Lower leg skin (tissue), 4 donors: ENCODE data around the gene ARTN. TPM values are rescaled to one million over a fixed set of nuclear protein-coding genes. Genes with fewer than 3 reads are reported as not detected.
A peak's percentile ranks its signal among the peaks of the same experiment; 100 is the strongest.

Experiments
- DNase-seq, 2 donors: peaks; one replicate each; pipeline ENCODE4 v3.0.0-alpha.2; 2019; ENCODE audit warnings: low spot score in 2 of 2
- H3K4me3 ChIP-seq: fragments of 200-600 bp; sonication (generic); 2 replicates; pipeline ENCODE4 v1.5.1; 2017; ENCODE audit warnings: mild to moderate bottlenecking, low read depth; ENCODE audit not compliant: poor library complexity, severe bottlenecking
- POLR2A ChIP-seq, 2 donors: fragments of 450-650 bp; IDR thresholded peaks; one replicate each; pipeline ENCODE4 v1.6.1; 2016 to 2017; ENCODE audit warnings: antibody characterized with exemption in 2 of 2, mild to moderate bottlenecking in 1 of 2, moderate library complexity in 1 of 2
- WGBS, 2 donors: methylation state at CpG; one replicate each; pipeline ENCODE4 v1.1.5; 2018; 5-methylcytosine and 5-hydroxymethylcytosine counted together
- intact Hi-C: fragments of 100-400 bp; cut with DNase I; formaldehyde crosslinking; loops from one replicate; pipeline ENCODE4 v1.15.0; 2023; ENCODE audit warnings: low total_unique reads
- total RNA-seq, 4 donors: library from RNA; depleted of rRNA; stranded (reverse); fragments of >200 nt; gene quantifications; one replicate each; pipeline ENCODE4 v1.1.0, GENCODE V29; 2016
- TF ChIP-seq, protein P1 (sequence below), 3 donors: fragments of 450-650 bp; IDR thresholded peaks; one replicate each; pipeline ENCODE4 v1.5.1; 2016; ENCODE audit warnings: antibody characterized with exemption in 3 of 3, mild to moderate bottlenecking in 3 of 3, moderate library complexity in 2 of 3

ARTN gene
- total RNA-seq, 4 donors from 2014 or later: 0.63 to 3.6 (median 0.84) TPM

DNA sequence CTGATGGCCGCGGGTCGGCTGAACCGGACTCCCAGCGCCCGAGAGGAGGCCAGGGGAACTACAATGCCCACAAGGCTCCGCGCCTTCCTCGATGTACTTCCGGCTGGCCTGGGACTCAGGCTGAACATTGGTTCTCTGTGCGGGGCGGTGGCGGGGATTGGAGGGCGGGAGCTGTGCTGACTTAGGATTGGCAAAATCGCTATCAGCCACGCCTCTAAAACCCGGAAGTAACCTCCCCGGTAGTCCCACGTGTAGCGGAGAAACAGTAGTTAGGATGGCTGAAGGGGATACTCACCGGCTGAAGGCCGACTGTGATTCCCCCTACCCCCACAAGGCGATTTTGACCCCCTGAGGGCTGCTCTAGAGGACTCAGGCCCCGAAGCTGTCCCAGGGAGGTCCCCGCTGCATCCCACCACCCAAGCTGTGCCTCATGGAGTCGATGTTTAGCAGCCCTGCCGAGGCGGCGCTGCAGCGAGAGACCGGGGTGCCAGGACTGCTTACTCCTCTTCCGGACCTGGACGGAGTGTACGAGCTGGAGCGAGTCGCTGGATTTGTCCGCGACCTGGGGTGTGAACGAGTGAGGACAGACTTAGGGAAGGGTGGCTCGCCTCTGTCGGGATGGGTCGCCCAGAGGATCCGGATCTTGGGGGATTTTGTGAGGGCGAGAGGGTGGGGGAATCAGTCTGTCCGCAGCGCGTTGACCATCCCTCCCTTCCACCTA, 36.3 kb downstream of the ARTN start, which contains the start of gene DPH2:
DPH2 (plus strand) TSS at position 265 of the 721 bp plus-strand sequence; CDS start at position 431, 166 bp downstream.
- WGBS, 2 donors: 1% methylated on average over 28 to 30 of the region's 47 CpGs
- H3K4me3 ChIP-seq: peak within 1 kb of the TSS; percentile 76
- intact Hi-C loops: no loop called here
- peak; percentile 97 to 100 for DNase-seq
- TF ChIP-seq, protein P1, sequence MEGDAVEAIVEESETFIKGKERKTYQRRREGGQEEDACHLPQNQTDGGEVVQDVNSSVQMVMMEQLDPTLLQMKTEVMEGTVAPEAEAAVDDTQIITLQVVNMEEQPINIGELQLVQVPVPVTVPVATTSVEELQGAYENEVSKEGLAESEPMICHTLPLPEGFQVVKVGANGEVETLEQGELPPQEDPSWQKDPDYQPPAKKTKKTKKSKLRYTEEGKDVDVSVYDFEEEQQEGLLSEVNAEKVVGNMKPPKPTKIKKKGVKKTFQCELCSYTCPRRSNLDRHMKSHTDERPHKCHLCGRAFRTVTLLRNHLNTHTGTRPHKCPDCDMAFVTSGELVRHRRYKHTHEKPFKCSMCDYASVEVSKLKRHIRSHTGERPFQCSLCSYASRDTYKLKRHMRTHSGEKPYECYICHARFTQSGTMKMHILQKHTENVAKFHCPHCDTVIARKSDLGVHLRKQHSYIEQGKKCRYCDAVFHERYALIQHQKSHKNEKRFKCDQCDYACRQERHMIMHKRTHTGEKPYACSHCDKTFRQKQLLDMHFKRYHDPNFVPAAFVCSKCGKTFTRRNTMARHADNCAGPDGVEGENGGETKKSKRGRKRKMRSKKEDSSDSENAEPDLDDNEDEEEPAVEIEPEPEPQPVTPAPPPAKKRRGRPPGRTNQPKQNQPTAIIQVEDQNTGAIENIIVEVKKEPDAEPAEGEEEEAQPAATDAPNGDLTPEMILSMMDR (IDR thresholded peaks at IDR 0.05): no peak
- no peak for TF ChIP-seq POLR2A (IDR thresholded peaks at IDR 0.05)

DNA sequence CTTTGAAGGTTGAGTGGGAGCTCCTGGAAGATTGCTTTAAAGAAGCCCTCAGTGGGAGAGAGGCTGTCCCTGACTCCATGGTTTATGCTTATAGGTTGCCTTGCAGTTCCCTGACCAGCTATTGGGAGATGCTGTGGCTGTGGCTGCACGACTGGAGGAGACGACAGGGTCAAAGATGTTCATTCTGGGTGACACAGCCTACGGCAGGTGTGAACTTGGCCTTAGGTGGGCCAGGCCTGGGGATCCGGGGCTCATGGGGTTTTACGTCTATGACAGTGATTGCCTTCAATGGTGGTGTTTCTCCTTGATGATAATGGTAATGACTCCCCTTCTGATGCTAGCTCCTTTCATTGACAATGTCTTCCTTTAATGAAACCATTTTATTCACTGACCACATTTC, 36.9 kb downstream of the ARTN start:
- 46 to 47% methylated on average over 5 of the region's 5 CpGs for WGBS, 2 donors
- DNase-seq: no peak
- H3K4me3 ChIP-seq: peak overlapping the region; percentile 76
- intact Hi-C loops: no loop called here
- TF ChIP-seq, protein P1 (IDR thresholded peaks at IDR 0.05): no peak

DNA sequence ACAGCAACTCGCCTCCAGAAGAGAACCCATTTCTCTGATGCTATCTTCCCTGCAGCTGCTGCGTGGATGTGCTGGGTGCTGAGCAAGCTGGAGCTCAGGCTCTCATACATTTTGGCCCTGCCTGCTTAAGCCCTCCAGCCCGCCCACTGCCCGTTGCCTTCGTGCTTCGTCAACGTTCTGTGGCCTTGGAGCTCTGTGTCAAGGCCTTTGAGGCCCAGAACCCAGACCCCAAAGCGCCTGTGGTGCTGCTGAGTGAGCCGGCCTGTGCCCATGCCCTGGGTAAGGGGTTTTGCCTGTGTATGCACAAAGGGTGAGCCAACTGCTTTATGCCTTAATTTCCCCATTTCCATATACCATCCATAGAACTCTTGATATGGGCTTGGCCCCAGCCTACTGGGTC, 37.3 kb downstream of the ARTN start:
- no peak overlapping the region for H3K4me3 ChIP-seq
- DNase-seq: no peak
- 90 to 91% methylated on average over 9 of the region's 9 CpGs for WGBS, 2 donors
- TF ChIP-seq, protein P1 (IDR thresholded peaks at IDR 0.05): no peak
- no peak for TF ChIP-seq POLR2A (IDR thresholded peaks at IDR 0.05)
- intact Hi-C loops: no loop called here

DNA sequence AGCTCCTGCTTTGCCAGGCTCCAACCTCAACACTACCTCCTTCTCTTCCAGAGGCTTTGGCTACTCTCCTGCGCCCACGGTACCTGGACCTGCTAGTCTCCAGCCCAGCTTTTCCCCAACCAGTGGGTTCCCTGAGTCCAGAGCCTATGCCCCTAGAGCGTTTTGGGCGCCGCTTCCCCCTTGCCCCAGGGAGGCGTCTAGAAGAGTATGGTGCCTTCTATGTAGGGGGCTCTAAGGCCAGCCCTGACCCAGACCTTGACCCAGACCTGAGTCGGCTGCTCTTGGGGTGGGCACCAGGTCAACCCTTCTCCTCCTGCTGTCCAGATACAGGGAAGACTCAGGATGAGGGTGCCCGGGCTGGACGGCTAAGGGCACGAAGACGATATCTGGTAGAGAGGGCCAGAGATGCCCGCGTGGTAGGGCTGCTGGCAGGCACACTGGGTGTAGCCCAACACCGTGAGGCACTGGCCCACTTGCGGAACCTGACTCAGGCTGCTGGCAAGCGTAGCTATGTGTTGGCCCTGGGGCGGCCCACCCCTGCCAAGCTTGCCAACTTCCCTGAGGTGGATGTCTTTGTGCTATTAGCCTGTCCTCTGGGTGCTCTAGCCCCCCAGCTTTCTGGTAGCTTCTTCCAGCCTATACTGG, 37.9 kb downstream of the ARTN start:
- no peak overlapping the region for H3K4me3 ChIP-seq
- intact Hi-C loops: no loop called here
- TF ChIP-seq POLR2A (IDR thresholded peaks at IDR 0.05): no peak
- TF ChIP-seq, protein P1 (IDR thresholded peaks at IDR 0.05): no peak
- no peak for DNase-seq
- 76 to 81% methylated on average over 17 of the region's 17 CpGs for WGBS, 2 donors

DNA sequence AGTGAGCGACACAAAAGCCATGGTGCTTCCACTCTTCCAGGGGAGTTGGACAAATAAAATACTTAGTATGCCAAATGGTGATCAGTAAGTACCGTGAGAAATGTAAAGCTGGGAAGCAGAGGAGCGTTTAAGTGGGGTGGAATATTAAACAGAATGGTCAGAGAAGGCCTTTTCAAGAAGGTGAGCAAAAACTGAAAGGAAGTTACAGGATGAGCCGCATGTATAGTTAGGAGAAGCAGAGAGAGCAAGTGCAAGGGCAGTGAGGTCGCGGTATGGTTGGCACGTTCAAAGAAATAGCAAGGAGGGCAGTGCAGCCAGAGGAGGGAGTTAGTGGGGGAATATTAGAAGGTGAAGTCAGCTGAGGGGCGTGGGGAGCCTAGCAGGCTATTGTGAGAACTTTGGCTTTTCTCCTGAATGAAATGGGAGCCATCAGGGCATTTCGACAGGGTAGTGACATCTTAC, 40.4 kb downstream of the ARTN start:
- TF ChIP-seq, protein P1 (IDR thresholded peaks at IDR 0.05): no peak
- TF ChIP-seq POLR2A (IDR thresholded peaks at IDR 0.05): no peak
- 36% methylated on average over 9 of the region's 9 CpGs for WGBS, 2 donors
- DNase-seq: no peak

More for the DNA sequence above, 40.4 kb downstream of the ARTN start:
- intact Hi-C loops: no loop called here
- H3K4me3 ChIP-seq: peak overlapping the region; percentile 66
